SU-DHL-6 (cell line): ENCODE results near the gene DHRS12.

Experiments used
- CTCF ChIP-seq: fragments of 200-600 bp; sonication (generic); IDR thresholded peaks from one replicate; pipeline ENCODE4 v1.5.1; 2017; ENCODE audit warnings: antibody characterized with exemption, mild to moderate bottlenecking, low read length, moderate library complexity; ENCODE audit not compliant: insufficient read depth, poor library complexity, severe bottlenecking
- EZH2phosphoT487 ChIP-seq: fragments of 200-600 bp; sonication (generic), shearing (Covaris generic); conservative IDR thresholded peaks from 2 replicates; pipeline ENCODE4 v1.6.1; 2018; ENCODE audit warnings: mild to moderate bottlenecking, antibody characterized with exemption, low read length, moderate library complexity, mixed read lengths

- TF ChIP-seq CTCF (peak; percentile 76), EZH2phosphoT487 (no peak)
Observed at GRCh38 chr13:51849145-51850101, 45.5 kb upstream of the DHRS12 start.
